Activated CD8-positive, alpha-beta memory T cell treated with anti-CD3 and anti-CD28 coated beads, Interleukin-2, amount 50 U/mL, for 48 hours (primary cell): Measurements from ENCODE around the gene PSMD5.
"Not testable (repeated sequence)": the region's sequence is repeated elsewhere in the genome, so short reads cannot be mapped to it uniquely, and the experiment has no call there.

Source experiments
- DNase-seq: peaks from one replicate; pipeline ENCODE4 v3.0.0-alpha.2; 2020

PSMD5 gene

GRCh38 chr9:120854596-120855327 is 12.0 kb upstream of the PSMD5 start:
- DNase-seq = no peak

GRCh38 chr9:120853198-120853597 is 10.5 kb upstream of the PSMD5 start:
- no peak for DNase-seq

GRCh38 chr9:120852240-120853010 is 9.7 kb upstream of the PSMD5 start:
- peak; percentile 33 for DNase-seq

GRCh38 chr9:120851449-120851848 is 8.7 kb upstream of the PSMD5 start:
- DNase-seq = peak; percentile 50

GRCh38 chr9:120850315-120850714 is 7.6 kb upstream of the PSMD5 start:
- DNase-seq = no peak

- DNase-seq = peak; percentile 48
Observed at GRCh38 chr9:120846906-120847305, 4.2 kb upstream of the PSMD5 start.

GRCh38 chr9:120846251-120846889 is 3.6 kb upstream of the PSMD5 start:
- DNase-seq = peak; percentile 52

GRCh38 chr9:120845255-120845654 is 2.5 kb upstream of the PSMD5 start:
- peak; percentile 60 for DNase-seq

GRCh38 chr9:120841930-120842684 is 615 bp downstream of the PSMD5 start:
- peak; percentile 51 for DNase-seq

- DNase-seq = no peak
Observed at GRCh38 chr9:120839146-120839545, 3.6 kb downstream of the PSMD5 start.

- no peak for DNase-seq
Observed at GRCh38 chr9:120837921-120838320, 4.8 kb downstream of the PSMD5 start.

GRCh38 chr9:120833325-120833724 is 9.4 kb downstream of the PSMD5 start:
- no peak for DNase-seq

GRCh38 chr9:120832807-120833206 is 9.9 kb downstream of the PSMD5 start:
- no peak for DNase-seq

GRCh38 chr9:120830865-120831264 is 11.9 kb downstream of the PSMD5 start:
- no peak for DNase-seq

GRCh38 chr9:120830151-120830550 is 12.6 kb downstream of the PSMD5 start:
- no peak for DNase-seq

GRCh38 chr9:120829650-120830049 is 13.1 kb downstream of the PSMD5 start:
- no peak for DNase-seq

- no peak for DNase-seq
Observed at GRCh38 chr9:120820095-120820494, 22.6 kb downstream of the PSMD5 start.

- DNase-seq = no peak
Observed at GRCh38 chr9:120818595-120818994, 24.1 kb downstream of the PSMD5 start.

GRCh38 chr9:120815075-120815474 is 27.6 kb downstream of the PSMD5 start:
- no peak for DNase-seq

GRCh38 chr9:120808931-120809330 is 33.8 kb downstream of the PSMD5 start:
- no peak for DNase-seq

- DNase-seq = no peak
Observed at GRCh38 chr9:120807607-120808379, 34.9 kb downstream of the PSMD5 start.

- not testable (repeated sequence) for DNase-seq
Observed at GRCh38 chr9:120804784-120805363, 37.8 kb downstream of the PSMD5 start.
